Left ventricle myocardium superior (tissue), 1 donor: ENCODE results near the gene TOR3A. TPM values are rescaled to one million over a fixed set of nuclear protein-coding genes. Genes with fewer than 3 reads are reported as not detected.
A peak's percentile ranks its signal among the peaks of the same experiment; 100 is the strongest.
"Not testable (repeated sequence)": the region's sequence is repeated elsewhere in the genome, so short reads cannot be mapped to it uniquely, and the experiment has no call there.

Experiments used
- ATAC-seq: fragments of 200-7000 bp; cut with Tn5 transposase; one replicate; pipeline ENCODE4 v1.9.1; 2020; ENCODE audit warnings: mild to moderate bottlenecking, moderate library complexity
- DNase-seq: peaks from one replicate; pipeline ENCODE4 v3.0.0-alpha.2; 2020
- intact Hi-C: fragments of 100-400 bp; cut with micrococcal nuclease; formaldehyde crosslinking; loops from one replicate; pipeline ENCODE4 v1.11.0; 2022
- total RNA-seq: library from RNA; stranded (reverse); fragmentation: NEBNext Ultra II Directional; extraction: Animal tissue kit (Norgen Biotek cat#: 25700); gene quantifications from one replicate; pipeline ENCODE4 v1.2.1, GENCODE V29; 2021
- donor health status: DM: no; HTN: yes; CAD: no; lungs with severe emphysema.

TOR3A gene
- total RNA-seq, 1 donor from 2014 or later = 8.7 TPM

- DNase-seq (peak; percentile 54), ATAC-seq (peak; percentile 73)
- intact Hi-C loops = no loop called here
Measured at GRCh38 chr1:179095924-179096323, 14.1 kb downstream of the TOR3A start.

GRCh38 chr1:179099891-179100290, 18.0 kb downstream of the TOR3A start:
- ATAC-seq (no peak), DNase-seq (no peak)
- intact Hi-C loops = no loop called here

DNA sequence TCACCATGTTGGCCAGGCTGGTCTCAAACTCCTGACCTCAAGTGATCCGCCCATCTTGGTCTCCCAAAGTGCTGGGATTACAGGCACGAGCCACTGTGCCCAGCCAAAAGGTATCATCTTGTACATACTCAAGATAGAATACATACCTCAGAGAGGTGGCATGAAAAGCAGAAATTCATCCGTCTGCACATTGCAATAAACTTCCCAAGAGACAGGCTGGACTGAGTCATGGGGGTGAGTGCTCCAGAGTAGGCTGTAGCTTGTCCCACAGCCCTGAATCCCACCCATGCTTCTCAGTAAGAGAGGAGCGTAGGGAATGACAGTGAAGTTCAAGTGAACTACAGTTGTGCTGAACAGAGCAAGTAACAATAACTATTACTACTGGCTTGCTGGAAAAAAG, 19.7 kb downstream of the TOR3A start:
- intact Hi-C loops = no loop called here
- DNase-seq (no peak), ATAC-seq (no peak)

DNA sequence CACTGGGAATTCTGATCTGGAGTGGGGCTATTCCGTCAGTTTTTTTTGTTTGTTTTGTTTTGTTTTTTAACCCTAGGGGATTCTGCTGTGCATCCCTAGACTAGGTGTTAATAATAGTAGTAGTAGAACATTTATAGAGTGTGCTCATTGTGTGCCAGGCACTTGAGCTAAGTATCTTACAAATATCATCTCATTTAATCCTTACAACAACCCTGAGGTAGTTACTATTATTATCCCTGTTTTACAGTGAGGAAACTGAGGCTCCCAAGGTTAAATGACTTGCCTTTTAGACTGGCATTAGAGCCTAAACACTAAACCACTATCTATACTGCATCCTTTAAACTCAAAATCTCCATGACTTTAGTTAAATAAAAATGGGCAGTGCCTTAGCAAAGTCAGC, 22.1 kb downstream of the TOR3A start:
- no peak for DNase-seq
- intact Hi-C loops = no loop called here
- ATAC-seq = no peak

GRCh38 chr1:179104611-179105250, 22.9 kb downstream of the TOR3A start:
- no peak for ATAC-seq
- intact Hi-C loops = no loop called here
- DNase-seq = no peak

DNA sequence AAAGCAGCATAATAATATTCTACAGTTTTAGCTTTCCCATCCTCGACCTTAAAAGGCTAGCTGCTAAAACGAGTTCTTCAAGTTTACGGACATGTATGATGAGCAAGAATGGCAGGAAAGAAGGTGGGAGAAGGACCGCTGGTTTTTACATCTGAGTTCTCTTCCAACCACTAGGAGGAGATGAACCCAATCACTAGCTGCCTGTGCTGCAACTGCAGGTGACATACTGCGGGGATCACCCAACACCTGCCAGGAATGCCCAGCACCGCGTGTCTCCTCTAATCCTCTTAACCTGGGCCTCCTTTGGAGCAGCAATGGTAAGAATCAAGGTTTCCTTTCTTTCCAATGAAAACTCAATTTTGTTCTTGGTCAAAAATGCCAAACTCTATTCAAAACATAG, 23.5 kb downstream of the TOR3A start:
- no peak for ATAC-seq
- DNase-seq = no peak
- intact Hi-C loops = no loop called here

DNA sequence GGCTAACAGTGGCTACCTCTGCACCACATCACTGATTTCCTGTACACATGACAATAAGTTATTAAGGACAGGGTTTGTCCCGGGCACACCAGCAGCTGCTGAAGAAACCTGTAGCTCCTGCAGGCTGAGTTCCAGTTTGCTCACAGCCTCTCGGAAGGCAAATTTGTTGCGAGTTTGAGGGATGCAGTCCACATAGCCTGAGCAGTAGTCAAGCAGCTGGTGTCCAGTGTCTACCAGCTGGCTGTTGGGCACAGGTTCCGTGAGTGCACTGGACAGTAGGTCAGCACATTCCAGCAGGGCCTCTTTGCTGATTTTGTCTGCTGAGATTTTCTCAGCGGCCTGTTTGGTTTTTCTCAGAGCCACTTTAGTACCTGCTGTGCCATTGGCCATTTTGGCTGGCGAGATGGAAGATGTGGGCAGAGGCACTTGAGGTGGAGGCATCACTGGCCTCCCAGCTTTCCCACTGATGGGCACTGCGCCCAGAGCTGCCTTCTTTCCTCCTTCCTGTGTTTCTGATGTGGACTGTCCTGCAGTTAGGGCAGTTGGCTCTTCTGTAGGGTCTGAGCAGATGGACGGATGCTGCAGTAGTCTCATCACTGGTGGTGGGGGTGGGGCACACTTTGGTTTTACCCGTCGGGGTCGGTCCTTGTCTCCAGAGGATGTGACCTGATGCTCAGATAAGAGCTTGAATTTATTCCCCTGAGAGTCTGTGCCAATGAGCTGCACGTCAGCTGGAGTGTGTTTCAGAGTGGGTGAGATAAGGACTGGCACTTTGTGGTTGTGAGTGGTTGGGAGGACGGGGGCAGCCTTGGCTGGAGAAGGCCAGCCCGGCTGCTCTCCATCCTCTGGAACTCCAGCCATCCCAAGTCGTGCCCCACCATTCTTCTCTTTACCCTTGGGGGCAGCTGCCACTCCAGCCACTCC, 26.1 kb downstream of the TOR3A start:
- DNase-seq (no peak), ATAC-seq (peak; percentile 83)
- intact Hi-C loops = no loop called here

GRCh38 chr1:179108644-179109043, 26.8 kb downstream of the TOR3A start:
- intact Hi-C loops = no loop called here
- ATAC-seq (no peak), DNase-seq (no peak)

DNA sequence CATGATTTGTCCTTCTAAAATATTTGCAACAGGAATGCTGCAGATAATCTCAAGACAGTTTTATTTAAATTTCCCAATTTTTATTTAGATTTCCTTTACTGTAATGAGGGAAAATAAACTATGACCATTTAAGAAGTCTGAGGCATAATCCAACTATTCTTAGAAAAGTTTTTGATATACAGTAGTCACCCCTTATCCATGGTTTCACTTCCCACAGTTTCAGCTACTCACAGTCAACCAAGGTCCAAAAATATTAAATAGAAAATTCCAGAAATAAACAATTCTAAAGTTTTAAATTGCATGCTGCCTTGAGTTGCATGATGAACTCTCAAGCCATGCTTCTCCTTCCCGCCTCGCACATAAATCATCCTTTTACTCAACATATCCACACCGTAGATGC, 33.3 kb downstream of the TOR3A start:
- intact Hi-C loops = no loop called here
- no peak for DNase-seq
- no peak for ATAC-seq

DNA sequence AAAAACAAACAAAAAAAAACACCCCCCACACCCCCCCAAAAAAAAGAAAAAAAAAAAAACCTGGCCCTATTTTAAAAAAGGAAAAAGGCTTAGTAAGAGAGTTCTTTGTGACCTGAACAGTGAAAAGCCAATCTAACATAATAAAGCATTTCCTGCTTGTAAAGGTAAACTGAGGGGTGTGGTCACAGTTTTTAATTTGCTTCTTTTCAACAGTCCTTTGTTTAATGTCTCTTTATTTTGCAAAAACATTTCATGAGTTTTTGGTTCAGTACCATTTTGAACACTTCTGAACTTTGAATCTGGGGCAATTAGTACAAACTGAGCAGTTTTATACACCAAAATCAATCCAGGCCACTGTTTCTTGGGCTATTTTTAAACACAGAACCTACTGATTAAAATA, 37.6 kb downstream of the TOR3A start:
- ATAC-seq (no peak), DNase-seq (no peak)
- intact Hi-C loops = no loop called here

- intact Hi-C loops = no loop called here
- DNase-seq (no peak), ATAC-seq (no peak)
Measured at GRCh38 chr1:179120736-179121135, 38.9 kb downstream of the TOR3A start.

DNA sequence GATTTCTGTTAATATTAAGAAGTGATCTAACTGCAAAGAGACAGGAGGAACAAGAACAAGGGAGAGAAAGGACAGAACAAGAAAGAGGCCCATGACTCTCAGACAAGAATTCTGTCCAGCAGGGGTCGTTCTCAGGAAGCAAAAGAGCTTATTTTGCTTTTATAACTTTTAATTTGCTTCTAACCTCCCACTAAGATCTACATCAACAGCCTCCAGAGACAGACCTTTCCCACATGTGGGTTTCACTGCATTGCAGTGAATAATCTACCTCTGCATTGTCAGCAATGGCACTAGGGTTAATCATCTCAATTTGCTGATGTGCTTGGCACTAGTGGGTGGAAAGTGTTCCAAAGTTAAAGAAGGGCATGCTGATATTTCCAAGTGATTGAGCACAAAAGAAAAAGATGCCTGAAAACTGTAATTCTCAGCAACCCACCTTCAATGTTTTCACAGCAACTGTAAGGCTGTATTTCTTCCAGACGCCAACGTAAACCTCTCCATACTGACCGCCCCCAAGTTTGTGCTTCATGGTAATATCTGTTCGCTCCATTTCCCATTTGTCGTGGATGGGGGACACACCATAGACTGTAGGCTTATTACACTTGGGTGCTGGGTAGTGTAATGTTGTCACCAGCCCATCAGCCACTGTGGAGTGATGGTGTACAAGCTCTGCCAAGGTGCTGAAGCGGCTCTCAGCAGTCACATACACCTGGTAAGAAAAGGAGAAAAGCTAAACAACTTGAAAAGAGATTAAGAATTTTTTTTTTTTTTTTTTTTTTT, 39.5 kb downstream of the TOR3A start:
- DNase-seq (no peak), ATAC-seq (peak; percentile 26)
- intact Hi-C loops = no loop called here

GRCh38 chr1:179124873-179125272, 43.0 kb downstream of the TOR3A start:
- intact Hi-C loops = no loop called here
- ATAC-seq (no peak), DNase-seq (no peak)

DNA sequence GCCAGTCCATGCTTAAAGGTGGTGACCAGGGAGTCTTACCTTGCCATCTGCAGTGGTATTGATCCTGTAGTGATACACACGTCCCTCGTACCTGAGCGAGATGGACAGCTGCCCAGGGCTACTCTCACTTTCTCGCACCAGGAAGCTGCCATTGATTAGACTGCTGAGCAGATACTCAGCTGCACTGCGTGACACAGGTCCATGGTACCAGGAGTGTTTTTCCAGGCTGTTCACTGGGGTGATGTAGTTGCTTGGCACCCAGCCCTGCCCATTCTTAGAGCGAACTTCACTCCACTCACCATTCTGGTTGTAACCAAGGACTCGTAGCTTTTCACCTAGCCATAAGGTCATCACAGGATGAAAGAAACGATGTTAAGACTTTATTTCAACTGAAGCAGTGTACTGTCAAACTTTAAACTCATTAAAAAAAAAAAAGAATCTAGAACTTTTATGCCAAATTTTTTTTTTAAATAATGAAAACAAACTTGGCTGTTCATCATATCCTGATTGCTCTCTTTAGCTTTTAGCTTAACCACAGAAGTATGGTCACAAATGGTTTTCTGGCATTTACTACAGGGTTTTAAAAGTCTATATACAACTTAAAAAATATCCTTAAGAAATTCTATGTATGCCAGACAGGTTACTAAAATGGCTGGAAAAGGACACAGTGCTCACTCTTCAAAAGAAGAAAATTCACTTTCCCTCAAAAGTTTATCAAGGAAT, 44.6 kb downstream of the TOR3A start:
- ATAC-seq = peak; percentile 86
- peak; percentile 51 for DNase-seq
- intact Hi-C loops = no loop called here

- no peak for ATAC-seq
- no peak for DNase-seq
- intact Hi-C loops = no loop called here
Measured at GRCh38 chr1:179127163-179127895, 45.5 kb downstream of the TOR3A start.

DNA sequence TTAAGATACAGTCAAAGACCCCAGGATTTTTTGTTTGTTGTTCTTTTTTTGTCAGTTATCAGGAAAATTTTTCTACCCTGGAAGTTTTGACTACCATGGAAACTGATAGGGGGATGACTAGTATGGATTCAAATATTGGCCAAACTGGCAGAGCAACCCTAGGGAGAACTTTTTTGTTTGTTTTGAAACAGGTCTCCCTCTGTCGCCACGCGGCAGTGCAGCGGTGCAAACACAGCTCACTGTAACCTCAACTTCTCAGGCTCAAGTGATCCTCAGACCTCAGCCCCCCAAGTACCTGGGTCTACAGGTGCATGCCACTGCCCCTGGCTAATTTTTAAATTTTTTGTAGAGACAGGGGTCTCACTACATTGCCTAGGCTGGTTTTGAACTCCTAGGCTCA, 46.6 kb downstream of the TOR3A start:
- intact Hi-C loops = no loop called here
- ATAC-seq (no peak), DNase-seq (no peak)

DNA sequence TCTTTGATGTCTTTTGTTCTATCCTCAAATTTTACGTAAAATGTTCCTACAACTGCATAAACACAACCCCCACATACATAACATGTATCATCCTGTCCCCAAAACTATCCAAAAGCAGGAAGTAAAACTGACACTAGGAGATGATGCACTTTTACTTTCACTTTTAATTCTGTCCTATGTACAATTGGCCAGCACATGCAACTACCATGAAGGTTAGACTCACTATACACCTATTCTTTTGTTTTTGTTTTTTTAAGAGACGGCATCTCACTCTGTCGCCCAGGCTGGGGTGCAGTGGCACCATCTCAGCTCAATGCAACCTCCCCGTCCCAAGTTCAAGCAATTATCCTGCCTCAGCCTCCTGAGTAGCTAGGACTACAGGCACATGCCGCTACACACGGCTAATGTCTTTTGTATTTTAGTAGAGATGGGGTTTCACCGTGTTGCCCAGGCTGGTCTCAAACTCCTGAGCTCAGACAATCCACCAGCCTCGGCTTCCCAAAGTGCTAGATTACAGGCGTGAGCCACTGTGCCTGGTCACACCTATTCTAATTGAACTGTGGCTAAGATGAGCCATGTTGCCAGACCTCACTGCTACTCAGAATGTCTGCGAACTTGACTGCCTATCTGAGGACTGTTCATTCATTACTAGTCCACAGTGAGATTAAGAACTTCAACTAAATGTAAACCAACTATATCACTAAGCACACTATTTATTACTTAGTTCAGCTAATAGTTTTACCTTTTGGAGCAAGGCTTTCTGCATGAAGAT, 48.0 kb downstream of the TOR3A start:
- no peak for DNase-seq
- ATAC-seq = peak; percentile 76
- intact Hi-C loops = no loop called here

- intact Hi-C loops, DNase-seq, ATAC-seq: not testable (repeated sequence)
Measured at GRCh38 chr1:179135168-179135567, 53.3 kb downstream of the TOR3A start.
